Mucosa of descending colon (tissue), 3 donors: ENCODE data around the gene RER1. TPM values are rescaled to one million over a fixed set of nuclear protein-coding genes. Genes with fewer than 3 reads are reported as not detected.
A peak's percentile ranks its signal among the peaks of the same experiment; 100 is the strongest.

ENCODE experiments used
- ATAC-seq: fragments of 200-7000 bp; cut with Tn5 transposase; one replicate; pipeline ENCODE4 v1.9.1; 2020; ENCODE audit warnings: mild to moderate bottlenecking, moderate library complexity
- DNase-seq, 3 donors: peaks; one replicate each; pipeline ENCODE4 v3.0.0-alpha.2; 2020
- H3K36me3 ChIP-seq: fragments of 200-600 bp; one replicate; pipeline ENCODE4 v1.8.0; 2021; ENCODE audit warnings: low read depth, mild to moderate bottlenecking
- H3K4me1 ChIP-seq: fragments of 200-600 bp; one replicate; pipeline ENCODE4 v1.8.0; 2021; ENCODE audit warnings: low read depth, mild to moderate bottlenecking
- H3K4me3 ChIP-seq: fragments of 200-600 bp; one replicate; pipeline ENCODE4 v1.8.0; 2021; ENCODE audit warnings: mild to moderate bottlenecking
- H3K9me3 ChIP-seq: fragments of 200-600 bp; one replicate; pipeline ENCODE4 v1.8.0; 2021; ENCODE audit warnings: mild to moderate bottlenecking
- CTCF ChIP-seq: fragments of 200-600 bp; IDR thresholded peaks from one replicate; pipeline ENCODE4 v1.8.0; 2022; ENCODE audit warnings: antibody characterized with exemption, mild to moderate bottlenecking
- intact Hi-C, 2 donors: fragments of 100-400 bp; cut with DNase I in 1 of 2; cut with micrococcal nuclease in 1 of 2; formaldehyde crosslinking; loops; one replicate each; pipeline versions ENCODE4 v1.11.0 to v1.11.1; 2022; cut with DNase I, micrococcal nuclease
- total RNA-seq, 3 donors: library from RNA; stranded (reverse); fragmentation: NEBNext Ultra II Directional in 2 of 3; extraction: Animal tissue kit (Norgen Biotek cat#: 25700) in 2 of 3; gene quantifications; one replicate each; pipeline versions ENCODE4 v1.2.1 to v1.2.4, GENCODE V29; 2021 to 2023
- donor health status: DM: no; HTN: no; CAD: no; lungs with moderate emphysema.
- donor health status: DM: no; HTN: no; CAD: no.
- donor health status: DM: no; HTN: yes; CAD: no.

RER1 gene
- total RNA-seq, 3 donors from 2014 or later = 151 to 217 (median 193) TPM

GRCh38 chr1:2408456-2408855, 16.8 kb downstream of the RER1 start:
- no peak for DNase-seq
- intact Hi-C loops = no loop called here
- no peaks in the 10 kb centered on the region for H3K36me3 ChIP-seq

GRCh38 chr1:2408859-2409276, 17.2 kb downstream of the RER1 start:
- intact Hi-C loops = no loop called here

More at GRCh38 chr1:2408456-2408855, 16.8 kb downstream of the RER1 start:
- no peak for TF ChIP-seq CTCF
- ATAC-seq = no peak
- no peak overlapping the region for H3K4me3 ChIP-seq
- peaks cover 10% of the 10 kb centered on the region for H3K4me1 ChIP-seq
- H3K9me3 ChIP-seq = no peaks in the 10 kb centered on the region

GRCh38 chr1:2409745-2410144, 18.1 kb downstream of the RER1 start:
- ATAC-seq (no peak), DNase-seq (no peak)
- H3K36me3 ChIP-seq = no peaks in the 10 kb centered on the region
- peaks cover 23% of the 10 kb centered on the region for H3K4me1 ChIP-seq
- no peak for TF ChIP-seq CTCF
- intact Hi-C loops = loop anchor here (5.0 to 10.0 kb wide), 2 partner anchors 138 to 1015 kb away; no protein-coding TSS in a partner anchor
- H3K9me3 ChIP-seq = no peaks in the 10 kb centered on the region
- H3K4me3 ChIP-seq = no peak overlapping the region

More at GRCh38 chr1:2408859-2409276, 17.2 kb downstream of the RER1 start:
- DNase-seq (no peak), ATAC-seq (no peak)
- Histone ChIP-seq H3K4me3 (no peak overlapping the region), H3K36me3 (no peaks in the 10 kb centered on the region), H3K4me1 (peaks cover 15% of the 10 kb centered on the region), H3K9me3 (no peaks in the 10 kb centered on the region)
- TF ChIP-seq CTCF = no peak

- Histone ChIP-seq H3K36me3 (no peaks in the 10 kb centered on the region), H3K4me1 (peaks cover 42% of the 10 kb centered on the region), H3K4me3 (peak overlapping the region; percentile 44), H3K9me3 (no peaks in the 10 kb centered on the region)
- DNase-seq = no peak
- TF ChIP-seq CTCF = no peak
- intact Hi-C loops = loop anchor here (5.0 to 10.0 kb wide), 2 partner anchors 135 to 1013 kb away; no protein-coding TSS in a partner anchor
- peak; percentile 13 for ATAC-seq
Measured at GRCh38 chr1:2411801-2412394, 20.3 kb downstream of the RER1 start.

- Histone ChIP-seq H3K4me3 (peak within 1 kb of the TSS; percentile 44), H3K4me1 (peaks cover 44% of the 10 kb centered on the region), H3K36me3 (no peaks in the 10 kb centered on the region), H3K9me3 (no peaks in the 10 kb centered on the region)
- ATAC-seq (peak; percentile 87), DNase-seq (peak; percentile 98 to 100 (median 99))
- TF ChIP-seq CTCF = no peak
- intact Hi-C loops = loop anchor here (5.0 to 10.0 kb wide), 2 partner anchors 135 to 1012 kb away; no protein-coding TSS in a partner anchor
Measured at GRCh38 chr1:2412395-2412772, 20.7 kb downstream of the RER1 start, which contains the start of gene PEX10. TSS of gene PEX10 (minus strand) at chr1:2412564. CDS start at chr1:2412502, 62 bp downstream.
